ENCODE results near the gene OPN1SW.

OPN1SW gene

DNA sequence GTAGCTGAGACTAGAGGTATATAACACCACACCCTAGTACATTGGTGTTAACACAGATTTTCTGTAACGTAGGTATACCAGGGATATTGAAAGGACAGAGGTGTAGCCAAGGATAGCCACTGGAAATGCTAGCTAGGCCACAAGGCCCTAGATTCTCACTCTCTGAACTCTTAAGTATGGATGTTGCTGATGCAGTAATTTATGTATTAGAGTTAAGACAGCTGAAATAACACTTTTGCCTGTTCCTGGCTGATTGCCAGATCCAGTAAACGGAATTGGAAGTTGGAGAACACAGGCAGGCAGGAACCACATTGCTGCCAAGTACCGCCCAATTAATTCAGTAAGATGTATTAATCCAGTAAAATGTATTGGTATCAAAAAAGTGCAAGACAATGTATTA, 34.6 kb downstream of the OPN1SW start:
- Histone ChIP-seq H3K9me3 (no peaks in the 10 kb centered on the region), H3K4me1 (peaks cover 33% of the 10 kb centered on the region), H3K36me3 (replicated peaks) (no peaks in the 10 kb centered on the region; the same call in none of the 2 replicates), H3K4me3 (peak overlapping the region; percentile 95), H3K27me3 (ENCODE audit: low read depth) (no peaks in the 10 kb centered on the region)
- no peak for DNase-seq (ENCODE audit: low spot score in 2 of 2)
- in situ Hi-C loops (cut with MboI; ENCODE audit: low sequenced_read_pairs), result no loop called here

DNA sequence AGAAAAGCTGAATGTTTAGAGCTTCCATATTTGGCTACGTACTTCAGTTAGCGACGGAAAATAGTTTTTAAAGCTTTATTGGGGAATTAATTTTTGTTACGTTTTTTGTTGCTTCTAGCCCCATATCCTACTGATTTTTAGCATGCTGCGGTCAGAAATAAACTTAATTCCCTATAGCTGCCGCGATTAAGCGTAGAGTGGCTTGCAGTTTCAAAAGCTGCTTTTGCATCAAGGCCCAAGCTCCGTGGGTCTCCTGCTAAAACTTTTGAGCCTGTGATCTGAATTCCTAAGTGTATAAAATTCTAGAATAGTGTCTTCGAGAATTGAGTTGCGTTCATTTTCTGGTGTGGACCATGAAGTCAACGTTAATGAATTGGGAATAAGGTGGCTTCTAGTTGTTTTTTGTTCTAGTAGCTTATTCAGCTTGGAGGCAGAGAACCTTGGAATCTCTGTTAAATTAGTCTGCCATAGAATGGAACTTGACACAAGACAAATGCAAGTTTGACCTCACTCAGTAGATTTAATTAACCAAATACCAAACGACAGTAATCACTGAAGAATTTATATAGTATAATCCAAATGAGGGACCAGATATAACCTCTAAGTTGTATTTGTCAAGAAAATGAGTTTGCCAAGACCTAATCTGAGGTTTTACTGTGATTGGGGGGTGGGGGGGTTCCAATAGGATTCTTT, 35.5 kb downstream of the OPN1SW start:
- DNase-seq (ENCODE audit: low spot score in 2 of 2), result no peak

DNA sequence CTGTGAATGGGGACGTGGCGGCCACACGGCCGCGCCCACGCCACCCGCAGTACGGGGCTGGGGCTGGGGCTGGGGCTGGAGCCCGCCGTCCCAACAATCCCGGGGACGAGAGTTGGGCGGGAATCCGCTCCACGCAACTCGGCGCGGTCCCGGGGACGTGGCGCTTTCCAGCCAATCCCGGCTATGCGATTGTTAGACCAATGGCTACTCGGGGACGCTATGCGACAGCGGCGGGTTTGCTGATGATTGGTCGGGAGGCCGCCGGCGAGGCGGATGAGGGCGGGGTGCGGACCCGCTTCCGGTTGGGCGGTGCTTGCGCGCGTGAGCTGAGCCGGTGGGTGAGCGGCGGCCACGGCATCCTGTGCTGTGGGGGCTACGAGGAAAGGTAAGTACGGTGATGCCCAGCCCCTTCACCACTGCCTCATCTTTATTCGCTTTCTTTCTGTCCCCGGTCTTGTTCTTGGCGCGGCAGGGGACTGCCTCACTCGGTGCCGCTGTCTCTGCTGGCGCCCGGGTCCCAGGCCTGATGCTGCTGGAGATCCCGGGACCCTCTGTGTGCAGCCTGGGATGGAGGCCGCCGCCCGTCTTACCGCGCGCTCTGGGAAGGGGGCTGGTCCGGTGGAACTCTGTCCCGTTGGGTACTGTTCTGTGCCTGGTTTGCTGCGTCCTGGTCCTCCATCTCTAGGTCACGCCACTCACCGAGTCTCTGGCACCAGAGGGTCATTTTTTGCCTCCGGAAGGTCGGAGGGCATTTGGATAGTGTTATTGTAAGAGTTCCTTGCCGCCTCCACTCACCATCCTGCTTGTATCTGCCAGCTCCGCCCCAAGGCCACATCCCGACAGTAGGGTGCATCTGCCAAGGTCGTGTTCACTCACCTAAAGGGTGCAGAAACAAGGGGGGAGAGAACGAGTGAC, 36.3 kb downstream of the OPN1SW start, which contains the start of gene CALU:
Gene CALU, plus strand, starts transcription at position 312 of the 915 bp plus-strand sequence. CDS start 9,225 bp downstream, outside the sequence.
- H3K4me3 ChIP-seq, result peak within 1 kb of the TSS; percentile 95
- H3K36me3 ChIP-seq (replicated peaks), result no peaks in the 10 kb centered on the region; the same call in none of the 2 replicates
- peaks cover 30% of the 10 kb centered on the region for H3K4me1 ChIP-seq
- no peaks in the 10 kb centered on the region for H3K9me3 ChIP-seq
- in situ Hi-C loops (cut with MboI; ENCODE audit: low sequenced_read_pairs), result no loop called here
- no peaks in the 10 kb centered on the region for H3K27me3 ChIP-seq (ENCODE audit: low read depth)
- DNase-seq (ENCODE audit: low spot score in 2 of 2), result peak; percentile 94 to 98

More for the DNA sequence above, 35.5 kb downstream of the OPN1SW start:
- Histone ChIP-seq H3K36me3 (replicated peaks) (no peaks in the 10 kb centered on the region; the same call in none of the 2 replicates), H3K9me3 (no peaks in the 10 kb centered on the region), H3K4me1 (peaks cover 33% of the 10 kb centered on the region), H3K27me3 (ENCODE audit: low read depth) (no peaks in the 10 kb centered on the region), H3K4me3 (peak overlapping the region; percentile 95)
- in situ Hi-C loops (cut with MboI; ENCODE audit: low sequenced_read_pairs), result no loop called here

DNA sequence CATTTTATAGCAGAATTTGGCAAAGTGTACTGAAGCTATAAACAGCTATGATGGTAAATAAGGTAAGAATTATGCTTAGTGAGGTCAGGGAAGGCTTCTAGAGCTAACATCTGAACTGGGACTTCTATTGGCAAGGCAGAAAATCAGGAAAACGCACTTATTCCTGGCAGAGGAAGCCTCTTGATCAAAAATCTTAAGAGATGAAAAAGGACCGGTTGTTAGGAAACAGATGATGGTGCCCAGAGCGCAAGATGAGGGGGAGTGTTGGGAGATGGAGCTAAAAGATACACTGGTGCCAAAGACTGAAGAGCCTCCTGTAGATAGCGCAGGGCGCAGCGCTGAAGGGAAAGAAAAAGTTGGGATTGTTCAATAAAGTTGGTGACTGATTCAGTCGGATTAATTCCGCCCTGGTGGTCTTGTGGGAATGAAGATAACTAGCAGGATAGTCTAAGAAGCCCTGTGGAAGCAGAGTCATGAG, 37.0 kb downstream of the OPN1SW start:
- in situ Hi-C loops (cut with MboI; ENCODE audit: low sequenced_read_pairs), result no loop called here
- Histone ChIP-seq H3K4me1 (peaks cover 25% of the 10 kb centered on the region), H3K4me3 (peak overlapping the region; percentile 95), H3K9me3 (no peaks in the 10 kb centered on the region), H3K36me3 (replicated peaks) (no peaks in the 10 kb centered on the region; the same call in 1 of the 2 replicates), H3K27me3 (ENCODE audit: low read depth) (peaks cover 2% of the 10 kb centered on the region)
- DNase-seq (ENCODE audit: low spot score in 2 of 2), result no peak

DNA sequence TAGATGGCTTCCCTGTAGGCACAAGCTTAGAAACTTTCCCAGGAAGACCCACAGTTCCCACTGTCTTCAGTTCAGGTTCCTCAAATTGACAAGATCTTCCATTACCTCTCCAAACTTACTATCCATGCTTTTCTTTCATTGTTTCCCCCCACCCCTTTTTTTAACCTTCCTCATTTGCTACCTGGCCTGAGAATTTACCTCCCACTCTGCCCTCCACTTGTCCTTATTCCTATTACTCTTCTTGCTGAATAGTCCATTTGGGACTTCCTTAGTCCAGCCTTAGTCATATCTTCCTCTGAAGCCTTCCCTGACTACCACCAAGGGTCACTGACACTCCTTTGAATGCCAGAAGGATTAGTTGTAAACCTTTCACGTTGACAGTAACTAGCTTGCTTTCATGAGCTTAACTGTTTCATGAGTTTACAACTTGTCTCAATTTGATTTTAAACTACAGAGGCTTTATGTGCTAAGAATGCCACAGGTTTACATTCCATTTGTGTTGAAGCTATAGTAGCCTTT, 37.7 kb downstream of the OPN1SW start:
- no peaks in the 10 kb centered on the region; the same call in 1 of the 2 replicates for H3K36me3 ChIP-seq (replicated peaks)
- DNase-seq (ENCODE audit: low spot score in 2 of 2), result no peak
- in situ Hi-C loops (cut with MboI; ENCODE audit: low sequenced_read_pairs), result no loop called here

DNA sequence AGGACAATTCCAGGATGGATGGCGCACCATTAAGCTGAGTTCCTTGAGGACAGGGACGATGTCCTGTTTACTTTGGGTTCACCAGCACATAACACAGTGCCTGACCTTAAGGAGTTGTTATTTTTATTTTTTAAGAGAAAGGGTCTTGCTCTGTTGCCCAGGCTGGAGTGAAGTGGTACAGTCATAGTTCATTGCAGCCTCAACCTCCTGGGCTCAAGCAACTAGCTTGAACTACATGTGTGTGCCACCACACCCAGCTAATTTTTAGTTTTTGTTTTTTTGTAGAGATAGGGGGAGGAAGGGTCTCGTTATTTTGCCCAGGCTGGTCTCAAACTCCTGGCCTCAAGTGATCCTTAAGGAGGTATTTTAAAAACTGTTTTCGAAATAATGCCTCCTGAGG, 38.2 kb downstream of the OPN1SW start:
- Histone ChIP-seq H3K9me3 (no peaks in the 10 kb centered on the region), H3K27me3 (ENCODE audit: low read depth) (peaks cover 12% of the 10 kb centered on the region), H3K4me1 (peaks cover 25% of the 10 kb centered on the region), H3K36me3 (replicated peaks) (no peaks in the 10 kb centered on the region; the same call in 1 of the 2 replicates), H3K4me3 (no peak overlapping the region)
- DNase-seq (ENCODE audit: low spot score in 2 of 2), result no peak
- in situ Hi-C loops (cut with MboI; ENCODE audit: low sequenced_read_pairs), result no loop called here

More for the DNA sequence above, 37.7 kb downstream of the OPN1SW start:
- Histone ChIP-seq H3K4me3 (no peak overlapping the region), H3K9me3 (no peaks in the 10 kb centered on the region), H3K27me3 (ENCODE audit: low read depth) (peaks cover 9% of the 10 kb centered on the region), H3K4me1 (peaks cover 25% of the 10 kb centered on the region)

DNA sequence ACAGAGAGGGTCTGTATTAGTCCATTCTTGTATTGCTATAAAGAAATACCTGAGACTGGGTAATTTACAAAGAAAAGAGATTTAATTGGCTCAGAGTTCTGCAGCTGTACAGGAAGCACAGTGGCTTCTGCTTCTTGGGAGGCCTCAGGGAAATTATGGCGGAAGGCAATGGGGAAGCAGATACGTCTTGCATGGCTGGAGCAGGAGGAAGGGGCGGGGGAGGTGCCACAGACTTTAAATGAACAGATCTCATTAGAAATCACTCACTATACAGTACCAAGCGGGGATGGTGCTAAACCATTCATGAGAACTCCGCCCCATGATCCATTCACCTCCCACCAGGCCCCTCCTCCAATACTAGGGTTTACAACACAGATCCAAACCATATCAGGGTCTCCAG, 40.2 kb downstream of the OPN1SW start:
- H3K9me3 ChIP-seq, result no peaks in the 10 kb centered on the region
- peaks cover 18% of the 10 kb centered on the region for H3K27me3 ChIP-seq (ENCODE audit: low read depth)
- peaks cover 8% of the 10 kb centered on the region for H3K4me1 ChIP-seq
- DNase-seq (ENCODE audit: low spot score in 2 of 2), result no peak
- no peak overlapping the region for H3K4me3 ChIP-seq
- in situ Hi-C loops (cut with MboI; ENCODE audit: low sequenced_read_pairs), result no loop called here
- H3K36me3 ChIP-seq (replicated peaks), result no peaks in the 10 kb centered on the region; the same call in 1 of the 2 replicates

DNA sequence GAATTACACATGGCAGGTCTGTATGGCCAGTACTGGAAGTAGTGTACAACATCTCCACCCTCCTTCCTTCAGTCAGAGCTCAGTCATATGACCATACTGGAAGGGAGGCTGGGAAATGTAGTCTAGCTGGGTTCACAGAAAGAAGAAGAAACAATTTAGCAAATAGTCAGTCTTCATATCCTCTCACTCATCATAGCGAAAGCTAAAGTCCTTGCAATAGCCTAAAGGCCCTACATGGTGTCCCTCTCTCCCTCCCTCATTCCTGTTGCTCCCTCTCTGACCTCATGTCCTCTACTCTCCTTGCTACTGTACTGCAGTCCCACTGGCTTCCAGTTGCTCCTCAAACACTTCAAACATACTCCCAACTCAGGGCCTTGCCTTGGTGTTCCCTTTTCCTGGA, 40.7 kb downstream of the OPN1SW start:
- Histone ChIP-seq H3K4me1 (peaks cover 7% of the 10 kb centered on the region), H3K9me3 (no peaks in the 10 kb centered on the region), H3K36me3 (replicated peaks) (no peaks in the 10 kb centered on the region; the same call in 1 of the 2 replicates), H3K4me3 (no peak overlapping the region), H3K27me3 (ENCODE audit: low read depth) (peaks cover 18% of the 10 kb centered on the region)
- DNase-seq (ENCODE audit: low spot score in 2 of 2), result no peak
- in situ Hi-C loops (cut with MboI; ENCODE audit: low sequenced_read_pairs), result no loop called here

DNA sequence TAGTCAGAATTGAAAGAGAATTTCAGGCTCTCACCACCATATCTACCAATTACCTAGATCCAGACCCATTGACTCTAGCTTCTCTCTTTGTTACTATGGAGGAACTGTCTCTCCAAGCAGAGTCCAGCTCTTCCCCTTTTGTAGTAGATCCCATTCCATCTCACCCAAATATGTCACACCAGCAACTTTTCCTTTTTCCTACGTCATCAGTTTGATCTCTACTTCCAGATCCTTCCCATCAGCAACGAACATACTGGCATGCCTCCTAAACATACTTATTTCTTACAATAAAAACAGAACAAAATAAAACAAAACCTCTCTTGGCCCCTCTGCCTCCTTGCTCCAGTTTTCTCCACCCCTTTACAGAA, 42.3 kb downstream of the OPN1SW start:
- Histone ChIP-seq H3K27me3 (ENCODE audit: low read depth) (peaks cover 18% of the 10 kb centered on the region), H3K4me1 (peaks cover 2% of the 10 kb centered on the region), H3K9me3 (no peaks in the 10 kb centered on the region), H3K4me3 (no peak overlapping the region), H3K36me3 (replicated peaks) (no peaks in the 10 kb centered on the region)
- no peak for DNase-seq (ENCODE audit: low spot score in 2 of 2)
- in situ Hi-C loops (cut with MboI; ENCODE audit: low sequenced_read_pairs), result no loop called here

DNA sequence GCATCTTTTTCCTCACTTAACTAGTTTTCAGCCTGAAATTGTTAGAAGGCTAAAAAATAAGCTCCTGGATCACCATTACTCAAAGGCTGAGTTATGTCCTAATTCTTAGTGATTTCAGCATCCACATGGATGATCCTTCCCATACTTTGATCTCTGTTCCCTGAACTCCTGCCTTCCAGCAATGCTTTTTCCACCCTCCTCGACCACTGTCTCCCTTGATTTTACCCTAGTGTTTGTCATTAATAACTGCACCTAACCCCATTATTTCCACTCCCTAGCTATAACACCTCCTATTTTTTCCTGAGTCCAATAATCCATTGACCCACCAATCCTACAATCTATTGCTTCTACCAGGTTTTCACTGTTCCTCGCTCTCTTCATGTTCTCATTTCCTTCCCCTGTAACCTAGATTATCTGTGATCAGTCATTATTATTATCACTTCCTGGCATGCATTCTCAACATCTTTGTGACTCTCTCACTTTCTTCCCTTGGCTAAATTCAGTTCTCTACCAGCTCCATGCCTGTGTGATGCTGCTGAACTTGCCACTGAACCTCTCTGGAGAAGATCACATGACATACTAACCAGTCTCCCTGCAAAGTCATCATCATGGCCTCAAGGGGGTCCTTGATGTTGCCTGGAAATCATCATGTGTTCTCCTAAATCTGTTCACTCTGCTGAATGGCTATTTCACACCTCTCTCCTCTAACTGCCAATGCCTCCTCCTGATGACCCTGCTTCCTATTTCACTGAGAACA, 42.9 kb downstream of the OPN1SW start:
- Histone ChIP-seq H3K4me3 (no peak overlapping the region), H3K27me3 (ENCODE audit: low read depth) (peaks cover 18% of the 10 kb centered on the region), H3K36me3 (replicated peaks) (no peaks in the 10 kb centered on the region), H3K9me3 (no peaks in the 10 kb centered on the region), H3K4me1 (no peaks in the 10 kb centered on the region)
- DNase-seq (ENCODE audit: low spot score in 2 of 2), result no peak
- in situ Hi-C loops (cut with MboI; ENCODE audit: low sequenced_read_pairs), result no loop called here

DNA sequence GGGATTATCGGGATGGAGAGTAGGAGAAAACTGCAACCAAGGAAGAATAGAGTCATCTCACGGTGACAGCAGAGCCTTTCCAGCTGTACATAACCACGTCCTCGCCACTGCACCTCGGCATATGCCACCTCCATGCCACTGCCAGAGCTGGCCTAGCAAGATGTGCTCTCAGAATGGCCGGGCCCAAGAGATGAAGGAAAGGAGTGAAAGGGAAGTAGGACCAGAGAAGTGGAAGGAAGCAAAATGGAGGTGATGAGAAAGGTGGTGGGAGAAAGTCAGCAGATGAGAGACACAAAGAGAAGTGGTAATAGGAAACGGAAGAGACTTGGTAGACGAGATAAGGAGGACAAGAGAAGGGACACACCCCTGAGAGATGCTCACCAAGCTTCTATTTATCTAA, 44.4 kb downstream of the OPN1SW start:
- Histone ChIP-seq H3K27me3 (ENCODE audit: low read depth) (peaks cover 22% of the 10 kb centered on the region), H3K4me3 (no peak overlapping the region), H3K9me3 (no peaks in the 10 kb centered on the region), H3K4me1 (no peaks in the 10 kb centered on the region), H3K36me3 (replicated peaks) (no peaks in the 10 kb centered on the region)
- DNase-seq (ENCODE audit: low spot score in 2 of 2), result no peak
- in situ Hi-C loops (cut with MboI; ENCODE audit: low sequenced_read_pairs), result no loop called here

DNA sequence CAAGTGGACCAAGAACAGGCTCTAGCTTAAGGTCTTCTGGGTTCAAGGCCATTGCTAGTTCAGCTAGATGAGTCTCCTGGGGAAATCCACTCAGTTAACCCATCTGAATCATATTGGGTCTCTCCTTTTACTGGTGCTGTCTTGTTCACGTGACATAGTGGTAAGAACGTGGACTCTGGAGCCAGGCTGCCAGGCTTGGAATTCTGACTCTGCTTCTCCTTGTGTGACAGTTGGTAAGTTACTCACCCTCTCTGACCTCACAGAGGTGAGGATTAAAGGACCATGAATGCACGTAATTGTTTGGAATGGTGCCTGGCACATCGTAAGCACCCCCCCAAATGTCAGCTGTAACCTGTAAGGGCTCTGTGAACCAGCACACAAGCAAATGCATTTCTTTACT, 46.1 kb downstream of the OPN1SW start:
- in situ Hi-C loops (cut with MboI; ENCODE audit: low sequenced_read_pairs), result no loop called here
- Histone ChIP-seq H3K27me3 (ENCODE audit: low read depth) (peaks cover 22% of the 10 kb centered on the region), H3K4me1 (no peaks in the 10 kb centered on the region), H3K9me3 (no peaks in the 10 kb centered on the region), H3K36me3 (replicated peaks) (no peaks in the 10 kb centered on the region), H3K4me3 (no peak overlapping the region)
- no peak for DNase-seq (ENCODE audit: low spot score in 2 of 2)

DNA sequence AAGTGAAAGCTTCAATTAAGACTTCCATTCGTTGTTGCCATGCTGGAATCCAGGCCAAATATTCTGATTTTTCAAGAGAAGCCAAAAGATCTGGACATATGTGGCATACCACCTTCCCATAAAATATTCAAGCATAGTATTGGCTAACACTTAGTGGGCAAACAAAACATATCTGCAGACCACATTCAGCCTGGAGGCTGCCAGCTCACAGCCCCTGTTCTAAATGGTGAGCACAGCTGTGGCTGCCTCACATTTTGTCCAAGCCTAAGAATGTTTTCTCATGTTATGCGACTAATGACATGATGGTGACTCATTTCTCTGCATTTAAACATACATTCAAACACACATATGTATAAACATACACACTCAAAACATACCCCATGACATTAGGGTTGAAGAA, 47.0 kb downstream of the OPN1SW start:
- DNase-seq (ENCODE audit: low spot score in 2 of 2), result no peak
- Histone ChIP-seq H3K9me3 (no peaks in the 10 kb centered on the region), H3K4me1 (no peaks in the 10 kb centered on the region), H3K4me3 (no peak overlapping the region), H3K27me3 (ENCODE audit: low read depth) (peaks cover 19% of the 10 kb centered on the region), H3K36me3 (replicated peaks) (no peaks in the 10 kb centered on the region)
- in situ Hi-C loops (cut with MboI; ENCODE audit: low sequenced_read_pairs), result no loop called here
